Activated CD4-positive, alpha-beta T cell treated with anti-CD3 and anti-CD28 coated beads, Interleukin-2, amount 50 U/mL, for 48 hours (primary cell): Measurements from ENCODE around the gene FUOM.
"Not testable (repeated sequence)": the region's sequence is repeated elsewhere in the genome, so short reads cannot be mapped to it uniquely, and the experiment has no call there.

Experiments
- DNase-seq, 2 experiments: peaks; one replicate each; pipeline ENCODE4 v3.0.0-alpha.2; 2020

Gene FUOM

DNA sequence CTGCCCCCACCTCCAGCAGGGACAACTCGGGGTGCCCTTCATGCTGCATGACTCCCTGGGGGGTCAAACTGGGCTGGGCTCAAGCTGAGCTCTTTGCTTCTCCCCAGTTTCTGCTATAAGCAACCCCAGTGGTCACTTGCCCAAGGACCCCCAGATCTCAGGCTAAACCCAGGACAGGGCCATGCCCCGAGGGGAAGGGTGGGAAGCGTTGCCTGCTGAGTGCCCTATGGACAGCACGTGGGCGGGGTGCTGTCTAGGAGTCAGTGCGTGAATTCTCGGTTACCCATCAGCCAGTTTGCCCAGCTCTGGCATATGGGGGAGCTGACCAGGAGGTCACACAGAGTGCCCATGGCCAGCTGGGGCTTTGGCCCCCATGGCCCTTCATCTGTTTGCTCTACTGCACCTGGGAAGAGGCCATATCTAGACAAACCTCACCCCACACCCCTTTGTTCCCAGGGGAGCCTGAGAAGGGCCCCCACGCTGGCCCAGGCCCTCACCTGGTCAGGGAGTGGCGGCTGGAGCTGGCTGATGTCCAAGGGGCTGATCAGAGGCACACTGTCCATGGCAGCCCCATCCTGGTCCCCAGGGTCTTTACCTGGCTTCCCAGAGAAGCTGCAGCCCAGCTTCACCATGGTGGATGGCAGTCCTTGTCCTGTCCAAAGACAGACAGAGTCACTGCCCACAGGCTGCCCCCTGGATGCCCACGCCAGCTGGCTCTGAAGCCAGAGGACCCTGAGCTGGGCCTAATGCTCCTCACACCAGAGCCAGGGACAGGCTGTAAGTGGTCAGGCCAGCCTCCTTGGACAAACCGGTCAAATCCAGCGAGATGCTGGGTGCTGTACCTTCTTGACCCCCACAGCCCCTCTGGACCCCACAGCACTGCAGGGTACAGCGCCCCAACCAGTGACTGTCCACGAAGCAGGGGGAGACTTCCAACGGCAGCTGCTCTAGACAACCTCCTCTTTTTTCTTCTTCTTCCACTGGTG lies 29.2 kb downstream of the FUOM start:
- no peak for DNase-seq

- no peak for DNase-seq
Measured at GRCh38 chr10:133327651-133328357, 30.0 kb downstream of the FUOM start.

GRCh38 chr10:133326745-133327650 lies 30.8 kb downstream of the FUOM start:
- DNase-seq = no peak

DNA sequence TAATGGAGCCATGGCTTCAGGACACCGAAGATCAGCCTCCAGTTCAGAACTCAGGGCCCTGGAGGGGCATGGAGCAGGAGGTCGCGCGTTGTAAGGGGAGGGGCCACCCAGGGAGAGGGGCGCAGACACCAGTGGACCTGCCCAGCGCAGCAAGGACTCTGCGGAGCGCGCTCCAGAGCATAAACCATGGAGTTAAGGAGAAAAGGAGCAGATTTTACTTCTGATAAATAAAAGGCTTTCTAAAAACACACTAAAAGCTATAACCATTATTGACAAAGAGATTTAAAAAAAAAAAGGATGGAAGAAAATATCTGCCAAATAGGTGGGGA lies 31.6 kb downstream of the FUOM start:
- DNase-seq = no peak

DNA sequence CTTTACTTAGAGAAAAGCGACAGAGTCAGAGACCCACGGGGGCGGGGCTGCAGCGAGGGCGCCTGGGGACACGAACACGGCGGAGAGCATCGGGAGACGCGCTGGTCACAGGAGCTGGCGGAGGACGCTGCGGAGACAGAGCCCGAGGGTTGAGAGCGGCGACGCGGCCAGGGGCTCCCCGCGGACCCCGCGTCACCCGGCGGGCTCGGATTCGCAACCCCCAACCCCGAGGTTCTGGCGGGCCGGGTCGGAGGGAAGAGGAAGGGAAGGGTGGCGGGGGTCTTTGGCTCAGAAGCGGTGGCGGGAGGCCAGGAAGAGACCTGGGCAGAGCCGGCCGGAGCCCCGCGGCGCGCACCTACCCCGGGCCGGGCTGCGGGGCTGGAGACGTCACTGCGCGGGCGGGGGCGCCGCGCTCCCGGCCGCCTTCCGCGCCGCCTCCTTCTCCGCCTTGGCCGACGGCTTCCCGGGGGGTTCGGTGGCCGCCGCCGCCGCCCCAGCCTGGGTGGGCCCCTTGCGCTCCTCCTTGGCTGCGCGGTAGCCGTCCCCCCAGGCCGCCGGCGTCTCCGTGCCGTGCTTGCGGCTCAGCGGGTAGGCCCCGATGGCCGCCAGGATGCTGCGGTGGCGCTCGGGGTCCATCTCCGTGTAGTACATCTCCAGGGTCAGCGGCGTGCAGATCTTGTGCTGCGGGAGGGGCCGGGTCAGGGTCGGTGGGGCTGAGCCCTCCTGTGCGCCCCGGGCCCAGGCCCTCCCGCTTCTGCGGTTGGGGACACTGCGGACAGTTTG lies 32.2 kb downstream of the FUOM start:
- no peak for DNase-seq

- DNase-seq = no peak
Measured at GRCh38 chr10:133324857-133325260, 33.0 kb downstream of the FUOM start.

GRCh38 chr10:133324198-133324792 lies 33.5 kb downstream of the FUOM start:
- peak; percentile 72 to 75 for DNase-seq

- DNase-seq = not testable (repeated sequence)
Measured at GRCh38 chr10:133322064-133322709, 35.6 kb downstream of the FUOM start.

- not testable (repeated sequence) for DNase-seq
Measured at GRCh38 chr10:133320852-133321422, 36.9 kb downstream of the FUOM start.

- peak; percentile 78 to 82 for DNase-seq
Measured at GRCh38 chr10:133318494-133319127, 39.2 kb downstream of the FUOM start.

DNA sequence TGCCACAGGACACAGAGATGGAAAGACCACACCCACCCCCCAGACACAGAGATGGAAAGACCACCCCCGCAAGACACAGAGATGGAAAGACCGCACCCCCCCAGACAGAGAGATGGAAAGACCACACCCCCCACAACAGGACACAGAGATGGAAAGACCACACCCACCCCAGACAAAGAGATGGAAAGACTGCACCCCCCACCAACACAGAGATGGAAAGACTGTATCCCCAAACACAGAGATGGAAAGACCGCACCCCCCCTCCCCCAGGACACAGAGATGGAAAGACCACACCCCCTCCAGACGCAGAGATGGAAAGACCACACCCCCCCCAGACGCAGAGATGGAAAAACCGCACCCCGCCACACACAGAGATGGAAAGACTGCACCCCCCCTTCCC lies 41.1 kb downstream of the FUOM start:
- DNase-seq = no peak

DNA sequence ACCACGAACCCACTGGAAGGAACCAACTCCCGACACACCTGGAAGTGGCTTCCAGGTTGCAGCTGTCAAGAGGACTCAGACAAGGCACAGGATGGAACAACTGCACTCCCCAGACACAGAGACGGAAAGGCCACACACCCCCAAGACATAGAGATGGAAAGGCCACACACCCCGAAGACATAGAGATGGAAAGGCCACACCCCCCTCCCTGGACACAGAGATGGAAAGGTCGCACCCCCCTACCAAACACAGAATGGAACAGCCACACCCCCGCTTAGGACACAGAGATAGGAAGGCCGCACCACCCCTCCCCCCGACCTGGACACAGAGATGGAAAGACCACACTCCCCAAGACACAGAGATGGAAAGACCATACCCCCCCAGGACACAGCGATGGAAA lies 41.6 kb downstream of the FUOM start:
- DNase-seq = no peak

DNA sequence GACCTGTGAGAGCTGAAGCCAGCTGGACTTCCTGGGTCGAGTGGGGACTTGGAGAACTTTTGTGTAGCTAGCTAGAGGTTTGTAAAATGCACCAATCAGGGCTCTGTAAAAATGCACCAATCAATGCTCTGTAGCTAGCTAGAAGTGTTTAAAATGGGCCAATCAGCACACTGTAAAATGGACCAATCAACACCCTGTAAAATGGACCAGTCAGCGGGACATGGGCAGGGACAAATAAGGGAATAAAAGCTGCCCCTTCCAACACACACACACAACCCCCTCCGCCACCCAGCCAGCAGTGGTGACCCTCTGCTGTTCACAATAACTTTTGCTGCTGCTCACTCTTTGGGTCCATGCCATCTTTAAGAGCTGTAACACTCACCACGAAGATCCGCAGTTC lies 42.0 kb downstream of the FUOM start:
- no peak for DNase-seq

DNA sequence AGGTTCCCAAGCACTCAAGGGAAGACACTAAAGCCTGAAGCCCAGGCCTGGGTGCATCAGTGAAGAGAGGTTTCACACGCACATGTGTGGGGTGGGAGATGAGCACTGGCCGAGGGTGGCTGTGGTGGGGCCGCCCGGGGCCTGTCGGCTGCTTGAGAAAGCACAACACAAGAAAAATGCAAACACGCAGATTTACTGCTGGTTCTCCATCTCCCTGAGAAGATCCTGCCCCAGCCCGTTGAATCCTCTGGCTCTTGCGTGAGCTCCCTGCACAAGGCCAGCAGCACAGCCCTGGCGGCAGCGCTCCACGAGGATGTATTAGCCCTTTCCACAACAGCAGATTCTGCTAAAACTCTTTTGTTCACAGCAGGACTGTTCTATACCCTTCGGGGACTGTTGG lies 42.9 kb downstream of the FUOM start:
- no peak for DNase-seq

- DNase-seq = no peak
Measured at GRCh38 chr10:133313192-133313591, 44.6 kb downstream of the FUOM start.

- DNase-seq = no peak
Measured at GRCh38 chr10:133312769-133313145, 45.1 kb downstream of the FUOM start.

- DNase-seq = no peak
Measured at GRCh38 chr10:133312016-133312768, 45.6 kb downstream of the FUOM start.

GRCh38 chr10:133311570-133311969 lies 46.2 kb downstream of the FUOM start:
- DNase-seq = no peak

DNA sequence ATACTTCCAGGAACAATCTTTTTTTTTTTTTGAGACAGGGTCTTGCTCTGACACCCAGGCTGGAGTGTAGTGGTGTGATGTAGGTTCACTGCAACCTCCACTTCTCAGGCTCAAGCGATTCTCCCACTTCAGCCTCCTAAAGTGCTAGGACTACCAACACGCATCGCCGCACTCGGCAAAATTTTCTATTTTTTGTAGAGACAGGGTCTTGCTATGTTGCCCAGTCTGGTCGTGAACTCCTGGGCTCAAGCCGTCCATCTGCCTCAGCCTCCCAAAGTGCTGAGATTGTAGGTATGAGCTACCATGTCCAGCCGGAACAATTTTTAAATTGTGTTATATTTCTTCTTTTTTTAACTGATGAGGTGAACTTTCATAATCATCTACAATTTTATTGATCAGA lies 47.0 kb downstream of the FUOM start:
- DNase-seq = no peak

DNA sequence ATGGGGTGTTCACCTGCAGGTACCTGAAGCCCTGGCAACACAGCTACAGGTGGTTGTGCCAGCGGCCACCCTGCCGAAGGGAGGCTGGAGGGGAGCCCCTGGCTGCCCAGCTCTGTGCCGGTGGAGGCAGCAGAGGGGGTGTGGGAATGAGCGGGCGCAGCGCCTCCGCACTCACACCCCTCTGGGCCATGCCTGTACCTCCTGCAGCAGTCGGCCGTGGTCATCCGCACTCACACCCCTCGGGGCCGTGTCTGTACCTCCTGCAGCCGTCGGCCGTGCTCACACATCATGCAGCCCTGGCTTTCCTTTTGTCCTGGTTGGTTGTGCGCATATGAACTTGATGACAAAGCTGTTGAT lies 47.4 kb downstream of the FUOM start:
- DNase-seq = no peak
